H1 (cell line): ENCODE measurements around the gene TPRA1. TPM values are rescaled to one million over a fixed set of nuclear protein-coding genes. Genes with fewer than 3 reads are reported as not detected.

Source experiments
- CTCF ChIA-PET: fragments of 300-600 bp; sonication (Branson Sonifier 250); formaldehyde crosslinking; loops from one replicate; lab custom pipeline; 2021; ENCODE audit not compliant: partially characterized antibody; lab: Charles Lee
- POLR2A ChIA-PET: fragments of 300-600 bp; sonication (Branson Sonifier 250); formaldehyde crosslinking; loops from one replicate; lab custom pipeline; 2021; ENCODE audit warnings: inconsistent platforms; ENCODE audit not compliant: partially characterized antibody; lab: Charles Lee
- DNase-seq, 2 experiments: peaks; one replicate each; pipeline versions ENCODE4 v3.0.0 to v3.0.0-alpha.2; 2010 to 2022; ENCODE audit warnings: low spot score in 2 of 2, low read depth in 1 of 2, mixed read lengths in 1 of 2
- FAIRE-seq: peaks from 2 replicates; lab custom pipeline; 2011; peaks lifted over from hg19 to GRCh38; lab: Jason Lieb, UNC
- H2AFZ ChIP-seq: 2 replicates; pipeline ENCODE4 v1.8.1; 2012; ENCODE audit warnings: low read length, inconsistent platforms
- H2AK5ac ChIP-seq: 2 replicates; pipeline ENCODE4 v1.6.1; 2013; ENCODE audit warnings: low read depth, low read length
- H2BK120ac ChIP-seq: replicated peaks from 2 replicates; pipeline ENCODE3; 2013; ENCODE audit warnings: low read depth, low read length, inconsistent platforms
- H2BK12ac ChIP-seq: 2 replicates; pipeline ENCODE4 v1.6.1; 2013; ENCODE audit warnings: low read depth, low read length
- H2BK15ac ChIP-seq: 2 replicates; pipeline ENCODE4 v1.6.1; 2013; ENCODE audit warnings: low read length
- H2BK20ac ChIP-seq: 2 replicates; pipeline ENCODE4 v1.6.1; 2013; ENCODE audit warnings: low read length
- H2BK5ac ChIP-seq: 2 replicates; pipeline ENCODE4 v1.6.1; 2013; ENCODE audit warnings: low read depth, low read length
- H3K14ac ChIP-seq: 2 replicates; pipeline ENCODE4 v1.6.1; 2013; ENCODE audit warnings: inconsistent platforms; ENCODE audit not compliant: insufficient read length
- H3K18ac ChIP-seq: 2 replicates; pipeline ENCODE4 v1.6.1; 2013; ENCODE audit warnings: low read length; ENCODE audit errors: extremely low read depth
- H3K23ac ChIP-seq: 2 replicates; pipeline ENCODE4 v1.6.1; 2013; ENCODE audit warnings: inconsistent platforms; ENCODE audit not compliant: insufficient read length
- H3K23me2 ChIP-seq: 2 replicates; pipeline ENCODE4 v1.6.1; 2013; ENCODE audit warnings: low read depth, low read length
- H3K27ac ChIP-seq: 2 replicates; pipeline ENCODE4 v1.6.1; 2011; ENCODE audit warnings: low read depth, low read length, inconsistent platforms
- H3K27me3 ChIP-seq, 4 experiments: replicated peaks in 1 of 4; 1 replicate in 1 of 4; 2 replicates in 3 of 4; pipeline versions ENCODE4 v1.6.1 to v1.8.1; 2011 to 2013; ENCODE audit warnings: low read length in 3 of 4, mild to moderate bottlenecking in 3 of 4, inconsistent platforms in 2 of 4, mixed read lengths in 2 of 4, moderate library complexity in 1 of 4; ENCODE audit not compliant: control insufficient read depth in 3 of 4, insufficient read depth in 3 of 4; ENCODE audit errors: extremely low read depth in 1 of 4
- H3K36me3 ChIP-seq, 4 experiments: 2 replicates each; pipeline versions ENCODE4 v1.6.1 to v1.8.1; 2011 to 2013; ENCODE audit warnings: mild to moderate bottlenecking in 4 of 4, low read length in 3 of 4, moderate library complexity in 2 of 4, control low read depth in 1 of 4, inconsistent platforms in 1 of 4; ENCODE audit not compliant: insufficient read depth in 4 of 4, control insufficient read depth in 2 of 4
- H3K4ac ChIP-seq: replicated peaks from 2 replicates; pipeline ENCODE3; 2013; ENCODE audit warnings: low read length, low read depth, mixed read lengths, inconsistent platforms; ENCODE audit not compliant: insufficient read length
- H3K4me1 ChIP-seq, 4 experiments: replicated peaks in 1 of 4; 1 replicate in 1 of 4; 2 replicates in 3 of 4; pipeline versions ENCODE4 v1.6.1 to v1.8.1; 2011 to 2013; ENCODE audit warnings: low read length in 3 of 4, inconsistent platforms in 2 of 4, mixed read lengths in 1 of 4; ENCODE audit not compliant: insufficient read depth in 4 of 4, control insufficient read depth in 3 of 4
- H3K4me2 ChIP-seq, 2 experiments: 2 replicates each; pipeline versions ENCODE4 v1.6.1 to v1.8.1; 2011 to 2013; ENCODE audit warnings: low read depth in 2 of 2, low read length in 2 of 2, control low read depth in 1 of 2, inconsistent platforms in 1 of 2, mild to moderate bottlenecking in 1 of 2; ENCODE audit not compliant: insufficient read depth in 1 of 2
- H3K4me3 ChIP-seq, 4 experiments: fragments of 200-600, 300-600 bp in 1 of 4; sonication (generic), shearing (Covaris generic), sonication (Bioruptor Twin) in 1 of 4; 2 replicates each; pipeline versions ENCODE4 v1.5.1 to v1.8.1; 2011 to 2016; ENCODE audit warnings: low read length in 4 of 4, low read depth in 3 of 4, control low read depth in 2 of 4, inconsistent platforms in 2 of 4, mild to moderate bottlenecking in 2 of 4, mixed read lengths in 1 of 4, moderate library complexity in 1 of 4; ENCODE audit not compliant: insufficient read depth in 2 of 4; ENCODE audit errors: extremely low read depth in 1 of 4
- H3K56ac ChIP-seq: replicated peaks from 2 replicates; pipeline ENCODE3; 2013; ENCODE audit warnings: low read depth, mild to moderate bottlenecking, mixed read lengths, low read length, inconsistent platforms; ENCODE audit not compliant: insufficient read length
- H3K79me1 ChIP-seq: 2 replicates; pipeline ENCODE4 v1.6.1; 2013; ENCODE audit warnings: low read depth, low read length, control low read depth
- H3K79me2 ChIP-seq, 2 experiments: 2 replicates each; pipeline versions ENCODE4 v1.6.1 to v1.8.1; 2012 to 2013; ENCODE audit warnings: low read length in 2 of 2, mild to moderate bottlenecking in 2 of 2, inconsistent platforms in 1 of 2; ENCODE audit not compliant: insufficient read depth in 2 of 2, control insufficient read depth in 1 of 2
- H3K9ac ChIP-seq, 4 experiments: replicated peaks in 1 of 4; 1 replicate in 1 of 4; 2 replicates in 3 of 4; pipeline versions ENCODE4 v1.6.1 to v1.8.1; 2011 to 2013; ENCODE audit warnings: low read depth in 3 of 4, low read length in 3 of 4, control low read depth in 2 of 4, mild to moderate bottlenecking in 2 of 4, moderate library complexity in 2 of 4, inconsistent platforms in 1 of 4; ENCODE audit errors: extremely low read depth in 1 of 4
- H3K9me3 ChIP-seq, 2 experiments: 2 replicates each; pipeline versions ENCODE4 v1.6.1 to v1.8.1; 2012 to 2013; ENCODE audit warnings: mild to moderate bottlenecking in 2 of 2, moderate library complexity in 2 of 2, control low read depth in 1 of 2, inconsistent platforms in 1 of 2, low read depth in 1 of 2, low read length in 1 of 2, mixed read lengths in 1 of 2; ENCODE audit not compliant: insufficient read depth in 2 of 2
- H4K20me1 ChIP-seq, 2 experiments: replicated peaks in 1 of 2; 2 replicates each; pipeline versions ENCODE3 to v1.8.1; 2011 to 2013; ENCODE audit warnings: inconsistent platforms in 2 of 2, low read length in 2 of 2, mild to moderate bottlenecking in 1 of 2; ENCODE audit not compliant: insufficient read depth in 2 of 2, control insufficient read depth in 1 of 2
- H4K5ac ChIP-seq: 2 replicates; pipeline ENCODE4 v1.6.1; 2013; ENCODE audit warnings: low read length, low read depth, mixed read lengths, inconsistent platforms; ENCODE audit not compliant: insufficient read length
- H4K8ac ChIP-seq: 2 replicates; pipeline ENCODE4 v1.8.0; 2013; ENCODE audit warnings: mild to moderate bottlenecking, moderate library complexity, low read length, inconsistent platforms; ENCODE audit not compliant: insufficient read depth; ENCODE audit errors: extremely low read depth
- H4K91ac ChIP-seq: replicated peaks from 2 replicates; pipeline ENCODE3; 2013; ENCODE audit warnings: low read length, mixed read lengths, inconsistent platforms; ENCODE audit not compliant: insufficient read length
- CREB1 ChIP-seq: IDR thresholded peaks from 2 replicates; pipeline ENCODE4 v1.6.1; 2012; ENCODE audit warnings: inconsistent platforms
- JUN ChIP-seq: IDR thresholded peaks from 2 replicates; pipeline ENCODE4 v1.6.1; 2011; ENCODE audit warnings: low read depth, mild to moderate bottlenecking, improper control_type of control experiment, low read length
- NRF1 ChIP-seq: IDR thresholded peaks from 2 replicates; pipeline ENCODE4 v1.6.1; 2011; ENCODE audit warnings: mild to moderate bottlenecking, low read depth, low read length, improper control_type of control experiment
- SAP30 ChIP-seq: fragments of 300-600 bp; sonication (generic); IDR thresholded peaks from 2 replicates; pipeline ENCODE4 v1.7.1; 2012; ENCODE audit warnings: low read length, moderate library complexity, mild to moderate bottlenecking, inconsistent platforms; ENCODE audit not compliant: insufficient read depth, insufficient replicate concordance
- SIN3A ChIP-seq, 2 experiments: IDR thresholded peaks in 1 of 2; conservative IDR thresholded peaks in 1 of 2; 2 replicates each; pipeline ENCODE4 v1.6.1; 2011 to 2012; ENCODE audit warnings: low read length in 2 of 2, improper control_type of control experiment in 1 of 2, low read depth in 1 of 2, mild to moderate bottlenecking in 1 of 2
- SP2 ChIP-seq: IDR thresholded peaks from 2 replicates; pipeline ENCODE4 v1.6.1; 2012; ENCODE audit warnings: mild to moderate bottlenecking, low read length, inconsistent platforms
- SUZ12 ChIP-seq: fragments of 200-600 bp; sonication (generic); IDR thresholded peaks from 2 replicates; pipeline ENCODE4 v1.6.1; 2012; ENCODE audit warnings: mild to moderate bottlenecking, inconsistent platforms, low read length, moderate library complexity, mixed read lengths
- ZNF274 ChIP-seq: IDR thresholded peaks from 2 replicates; pipeline ENCODE4 v1.7.0; 2012; ENCODE audit warnings: low read length, borderline replicate concordance; ENCODE audit errors: extremely low read depth
- WGBS, 2 experiments: shearing (Covaris generic) in 1 of 2; methylation state at CpG; one replicate each; pipeline versions ENCODE4 v1.1.6 to v1.1.7; 2013 to 2015; ENCODE audit warnings: low lambda C conversion rate in 2 of 2, mixed read lengths in 2 of 2, inconsistent platforms in 1 of 2, low coverage in 1 of 2, missing lambda C conversion rate in 1 of 2; ENCODE audit not compliant: insufficient replicate concordance in 2 of 2, insufficient coverage in 1 of 2, insufficient read length in 1 of 2; ENCODE audit errors: extremely low coverage in 1 of 2, missing lambda C conversion rate in 1 of 2; 5-methylcytosine and 5-hydroxymethylcytosine counted together
- polyA plus RNA-seq, 7 experiments: library from polyadenylated mRNA; depleted of rRNA in 3 of 7; stranded (reverse) in 5 of 7; unstranded in 2 of 7; fragments of >200 nt in 5 of 7; fragments of 200-250 nt in 2 of 7; gene quantifications; 1 replicate in 5 of 7; 2 replicates in 1 of 7; 4 replicates in 1 of 7; pipeline versions ENCODE4 v1.2.1 to v1.2.3, GENCODE V29; 2011 to 2013; ENCODE audit warnings: missing spikeins in 2 of 7, mixed read lengths in 2 of 7
- total RNA-seq: library from RNA; stranded (reverse); fragmentation: NEBNext Ultra II Directional; extraction: Animal tissue kit (Norgen Biotek cat#: 25700); gene quantifications from 2 replicates; pipeline ENCODE4 v1.2.1, GENCODE V29; 2021

The TPRA1 gene
- total and polyA plus RNA-seq, 2 of the 8 experiments (the other 6 are each of a cell fraction or from before 2014, with no cell fraction given), result 18.8 to 38.5 TPM

- H2AK5ac ChIP-seq, result no peak overlapping the region
- no peak overlapping the region for H2BK15ac ChIP-seq
- H2BK20ac ChIP-seq, result no peak overlapping the region
- no peak overlapping the region for H2AFZ ChIP-seq
- no peak overlapping the region; a peak in 1 of 7 replicates for H3K9ac ChIP-seq
- H4K20me1 ChIP-seq, result peaks cover 5 to 15% of the 10 kb centered on the region in 2 experiments
- H3K79me1 ChIP-seq, result peaks cover 9% of the 10 kb centered on the region
- H3K4me1 ChIP-seq, result peaks cover 4 to 10% (median 6%) of the 10 kb centered on the region in 4 experiments
- H3K27me3 ChIP-seq, result 0 out of 7 replicates have a peak, but pooled peaks cover 0 to 6% (median 0%) of the 10 kb centered on the region in 4 experiments
- H3K9me3 ChIP-seq, result no peaks in the 10 kb centered on the region
- no peak overlapping the region for H3K4ac ChIP-seq
- no peak overlapping the region for H3K18ac ChIP-seq
- H4K91ac ChIP-seq, result no peak overlapping the region
- TF ChIP-seq CREB1 (no peak), SUZ12 (no peak), ZNF274 (no peak), SIN3A (conservative IDR thresholded peaks at IDR 0.05 in 1 of 2, IDR thresholded peaks at IDR 0.05 in 1 of 2; ENCODE audit: low read depth in 1 of 2, low read length in 2 of 2) (no peak), JUN (no peak), SAP30 (no peak), NRF1 (no peak), SP2 (no peak)
- TF ChIP-seq, all 59 proteins: peak for 0
- Histone ChIP-seq H2BK5ac (no peak overlapping the region), H3K36me3 (no peaks in the 10 kb centered on the region), H3K23me2 (peaks cover 5% of the 10 kb centered on the region; the same call in 1 of the 2 replicates), H2BK120ac (no peak overlapping the region), H3K4me3 (no peak overlapping the region), H3K14ac (no peak overlapping the region), H3K27ac (no peak overlapping the region), H3K79me2 (peaks cover 0 to 20% of the 10 kb centered on the region in 2 experiments; a peak in 1 of 4 replicates), H3K4me2 (no peak overlapping the region), H3K56ac (no peak overlapping the region), H4K8ac (no peak overlapping the region), H2BK12ac (no peak overlapping the region), H4K5ac (no peak overlapping the region), H3K23ac (no peak overlapping the region)
- WGBS, 2 experiments, result 94% methylated on average over 6 of the region's 6 CpGs; no CpG with 5 or more reads in 1 of the 2 experiments
- DNase-seq, result no peak
- no peak for FAIRE-seq
- ChIA-PET POLR2A (interaction anchor here (1.4 to 1.9 kb wide), 4 partner anchors 10 to 30 kb away, joined by 3 to 10 read pairs (median 5); partner anchors contain the start of gene MCM2), CTCF (interaction anchor here (0.6 to 9.2 kb wide), 2 partner anchors 10 to 306 kb away, joined by 3 to 77 read pairs; no protein-coding TSS in a partner anchor)
Measured at GRCh38 chr3:127584734-127585133, 5.8 kb downstream of the TPRA1 start.
